NCI-H2107 treated with DMSO at 0.1 percent for 48 hours (cell line): Measurements from ENCODE around the gene ZCCHC7.

Source experiments
- DNase-seq: peaks from one replicate; lab custom pipeline; 2025; ENCODE audit not compliant: unreplicated experiment; lab: John Stamatoyannopoulos, UW

Gene ZCCHC7

GRCh38 chr9:37332578-37332977 is 212.2 kb downstream of the ZCCHC7 start:
- no peak for DNase-seq

- no peak for DNase-seq
These were observed 212.9 kb downstream of the ZCCHC7 start for GRCh38 chr9:37333288-37333687.

DNA sequence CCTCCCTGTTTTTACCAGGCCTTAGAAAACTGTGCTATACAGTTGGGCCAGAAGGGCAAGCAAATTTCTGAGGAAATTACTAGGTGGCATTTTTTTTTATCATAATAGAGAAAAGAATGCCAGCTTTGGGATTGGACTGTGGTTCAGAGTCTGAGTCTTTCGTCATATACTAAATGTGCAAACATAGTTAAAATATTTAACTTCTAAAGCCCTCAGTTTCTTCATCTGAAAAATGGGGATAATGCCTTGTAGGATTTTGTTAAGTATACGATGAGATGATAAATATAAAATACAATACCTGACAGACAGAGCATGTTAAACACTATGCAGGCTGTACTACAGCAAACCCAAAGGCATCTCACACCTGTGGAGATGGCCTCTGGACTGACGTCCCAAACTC is 214.9 kb downstream of the ZCCHC7 start:
- DNase-seq = no peak

DNA sequence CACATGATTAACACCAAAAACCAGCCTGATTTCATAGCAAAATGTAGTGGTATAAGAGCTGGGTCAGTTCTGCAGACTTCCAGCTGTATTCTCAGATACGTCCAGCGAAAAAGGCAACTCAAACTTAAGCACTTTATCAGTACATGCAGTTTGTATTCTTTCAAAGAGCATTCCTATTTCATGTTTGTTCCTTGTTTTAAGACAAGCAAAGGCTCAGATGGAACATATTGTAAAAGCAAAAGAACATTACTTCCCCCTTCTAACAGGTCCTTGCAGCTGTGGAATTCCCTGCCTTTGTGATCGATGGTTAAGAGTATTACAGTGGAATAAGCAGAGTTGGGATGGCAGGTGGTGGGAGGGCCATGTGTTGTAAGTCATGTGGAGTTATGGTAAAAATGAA is 215.8 kb downstream of the ZCCHC7 start:
- no peak for DNase-seq

DNA sequence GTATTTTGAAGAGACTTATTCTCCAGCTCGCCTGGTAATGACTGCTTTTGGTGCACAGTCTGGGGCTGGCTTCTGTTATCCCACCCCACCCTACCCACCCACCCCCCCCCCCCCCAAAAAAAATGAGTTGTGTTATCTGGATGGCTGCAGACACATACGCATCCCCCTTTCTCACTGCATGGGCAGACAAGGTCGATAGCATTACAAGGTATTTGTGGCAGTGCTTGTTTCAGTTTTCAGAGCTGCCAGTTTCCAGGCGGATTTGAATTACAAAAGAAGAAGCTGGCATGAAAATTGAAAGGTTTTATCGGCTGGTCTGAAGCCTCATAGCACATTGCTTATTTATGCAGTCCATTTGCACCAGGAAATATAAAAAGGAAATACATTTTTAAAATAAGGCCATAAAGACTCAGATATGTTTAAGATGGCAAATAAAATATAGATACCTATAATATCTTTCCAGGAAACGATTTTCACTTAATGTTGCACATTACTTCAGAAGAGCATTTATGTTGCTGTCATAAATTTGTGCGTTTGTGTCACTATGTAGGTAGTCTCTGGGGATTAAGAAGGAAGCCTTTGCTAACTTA is 217.0 kb downstream of the ZCCHC7 start:
- DNase-seq = peak; percentile 59

DNA sequence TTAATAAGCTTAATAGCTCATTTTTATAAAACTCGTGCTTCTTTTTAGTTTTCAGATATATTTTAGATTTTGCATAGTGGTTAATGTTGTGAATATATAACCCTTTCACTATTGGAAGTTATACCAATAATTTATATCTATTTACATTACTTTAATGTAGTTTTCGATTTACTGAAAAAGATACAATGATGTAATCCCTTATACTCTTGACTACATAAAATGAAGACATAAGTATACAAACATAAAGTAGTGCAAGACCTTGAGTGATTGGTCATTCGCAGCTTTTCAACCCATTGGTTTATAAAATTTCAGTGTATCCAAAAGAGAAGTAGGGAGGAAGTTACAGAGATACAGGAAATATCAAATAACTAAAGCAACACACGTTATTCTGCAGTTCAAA is 217.8 kb downstream of the ZCCHC7 start:
- no peak for DNase-seq

DNA sequence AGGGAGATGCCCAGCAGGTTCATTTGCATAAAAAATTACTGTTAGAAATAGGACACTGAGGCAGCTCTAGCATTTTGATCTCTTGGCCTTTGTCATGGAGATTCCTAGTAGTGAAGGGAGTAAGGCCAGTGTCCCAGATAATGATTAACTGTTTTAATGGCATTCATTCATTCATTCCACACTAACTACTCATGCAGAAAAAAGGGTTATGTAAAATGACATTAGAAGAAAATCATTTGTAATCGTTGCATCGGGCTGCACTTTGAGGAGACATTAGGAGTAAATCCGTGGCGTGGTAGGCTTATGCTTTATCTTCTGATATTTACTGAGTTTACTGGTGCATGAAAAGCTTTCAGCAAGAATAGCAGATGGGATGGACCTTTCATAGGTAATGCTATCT is 219.5 kb downstream of the ZCCHC7 start:
- DNase-seq = peak; percentile 8

DNA sequence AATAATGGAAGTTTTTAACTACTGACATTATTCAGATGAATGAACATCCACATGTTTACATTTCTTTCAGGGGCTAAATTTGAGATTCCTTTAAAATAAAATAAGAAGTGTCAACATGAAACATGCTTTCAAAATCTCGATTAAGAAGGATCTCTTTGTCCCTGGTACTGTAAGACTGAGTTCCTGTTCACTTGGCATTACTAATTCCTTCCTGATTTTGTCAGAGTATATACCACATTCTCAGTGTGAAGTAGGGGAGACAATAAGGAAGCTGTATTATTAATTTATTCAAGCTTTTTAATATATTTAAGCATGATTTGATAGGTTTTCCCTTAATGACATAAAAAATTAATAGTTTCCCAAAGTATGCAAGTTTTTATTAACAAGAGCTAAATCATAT is 220.6 kb downstream of the ZCCHC7 start:
- no peak for DNase-seq

DNA sequence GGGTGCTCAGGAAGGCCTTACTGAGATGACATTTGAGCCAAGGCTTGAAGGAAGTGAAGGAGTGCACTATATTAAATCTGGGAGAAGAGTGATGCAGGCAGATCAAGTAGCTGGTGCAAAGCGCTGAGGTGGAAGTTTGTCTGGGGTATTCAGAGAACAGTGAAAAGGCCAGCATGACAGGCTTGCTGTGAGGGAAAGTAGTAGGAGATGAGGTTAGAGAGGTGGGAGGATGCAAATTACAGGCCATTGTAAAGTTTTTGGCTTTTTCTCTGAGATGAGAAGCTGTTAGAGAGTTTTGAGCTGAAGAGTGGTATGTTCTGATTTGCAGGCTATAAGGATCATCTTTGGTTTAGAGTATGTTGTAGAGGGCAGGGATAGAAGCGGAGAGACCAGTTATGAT is 221.3 kb downstream of the ZCCHC7 start:
- DNase-seq = no peak

- DNase-seq = no peak
These were observed 222.1 kb downstream of the ZCCHC7 start for GRCh38 chr9:37342493-37342892.

DNA sequence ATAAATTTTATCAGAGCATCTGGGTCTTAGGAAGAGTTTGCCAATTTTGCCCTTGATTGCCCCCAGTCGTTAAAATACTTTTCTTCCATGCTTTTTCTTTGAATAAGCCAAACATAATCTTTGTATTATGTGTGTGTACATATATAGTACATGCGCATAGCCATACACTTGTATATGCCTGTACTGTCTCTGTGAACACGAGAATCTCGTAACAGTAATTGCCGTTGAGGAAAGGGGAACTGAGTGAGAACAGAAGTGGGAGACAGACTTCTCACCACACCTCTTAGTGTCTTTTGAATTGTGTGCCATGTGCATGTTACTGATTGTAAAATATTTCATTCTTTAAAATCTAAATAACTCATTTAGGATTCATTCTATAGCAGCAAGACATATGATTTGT is 222.5 kb downstream of the ZCCHC7 start:
- no peak for DNase-seq

GRCh38 chr9:37343724-37344123 is 223.3 kb downstream of the ZCCHC7 start:
- no peak for DNase-seq

DNA sequence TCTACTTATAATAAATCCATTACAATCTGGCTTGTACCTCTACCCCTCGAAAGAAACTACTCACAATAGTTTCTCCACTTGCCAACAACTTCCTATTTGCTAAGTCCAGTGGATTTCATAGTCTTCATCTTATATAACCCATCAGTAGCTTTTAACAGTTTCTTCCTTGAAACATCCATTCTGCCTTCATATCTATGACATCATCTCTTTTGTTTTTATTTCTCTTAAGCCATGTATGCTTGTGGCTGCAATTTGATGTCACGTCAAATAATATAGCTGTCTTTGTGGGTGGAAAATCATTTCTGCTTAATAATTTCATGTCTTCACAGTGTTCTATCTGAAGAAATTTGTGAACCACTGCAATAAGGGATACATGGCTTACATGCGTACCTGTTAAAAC is 224.7 kb downstream of the ZCCHC7 start:
- no peak for DNase-seq

GRCh38 chr9:37348917-37349316 is 228.5 kb downstream of the ZCCHC7 start:
- no peak for DNase-seq

DNA sequence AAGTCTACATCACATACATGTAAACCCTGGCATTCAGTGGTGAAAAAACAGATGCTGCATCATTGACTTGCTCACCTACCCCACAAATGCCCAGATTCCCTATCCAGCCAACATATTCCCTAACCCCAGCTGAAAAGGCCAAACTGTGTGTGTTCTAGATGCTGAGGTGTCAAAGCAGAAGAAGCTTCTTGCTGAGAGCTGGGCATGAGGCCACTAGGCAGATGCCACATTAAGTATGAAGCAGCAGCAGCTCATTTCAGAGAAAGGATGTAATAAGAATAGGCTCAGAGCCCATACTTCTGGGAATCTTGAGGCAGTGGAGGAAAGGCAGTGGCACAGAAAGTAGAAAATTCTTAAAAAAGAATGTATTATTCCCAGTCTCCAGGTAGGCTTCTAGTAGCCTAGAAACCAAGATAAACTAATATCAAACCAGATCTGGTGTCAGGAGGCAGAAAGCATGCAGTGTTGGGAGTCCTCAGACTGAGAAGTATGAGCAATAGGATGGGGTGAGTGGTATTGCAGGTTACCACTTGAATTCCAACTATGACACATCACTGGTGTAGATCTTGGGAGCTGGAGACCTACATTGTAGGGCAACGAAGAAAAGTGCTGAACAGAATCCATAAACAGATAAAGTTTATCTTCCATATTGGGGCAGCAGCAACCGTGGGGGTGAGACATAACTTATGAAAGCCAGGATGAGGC is 230.3 kb downstream of the ZCCHC7 start:
- no peak for DNase-seq

DNA sequence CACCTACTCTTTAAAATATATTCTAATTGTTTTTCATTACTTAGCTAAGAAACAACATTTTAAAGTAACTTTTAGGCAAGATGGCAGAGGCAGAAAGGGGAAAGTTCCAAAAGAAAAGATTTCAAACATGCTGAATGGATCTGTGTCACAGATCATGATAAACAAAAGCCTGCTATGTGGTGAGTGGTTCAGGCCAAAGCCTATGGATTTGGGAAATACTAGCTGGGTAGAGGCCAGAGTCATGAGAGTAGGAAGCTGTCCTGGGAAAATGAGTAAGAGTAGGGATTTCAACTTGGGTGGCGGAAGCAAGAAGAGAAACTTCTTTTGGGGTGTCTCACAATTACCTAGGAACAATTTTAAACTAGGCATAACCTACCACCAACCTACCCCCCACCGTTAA is 233.4 kb downstream of the ZCCHC7 start:
- no peak for DNase-seq

GRCh38 chr9:37362430-37362829 is 242.1 kb downstream of the ZCCHC7 start:
- no peak for DNase-seq

GRCh38 chr9:37363124-37363523 is 242.8 kb downstream of the ZCCHC7 start:
- DNase-seq = no peak

GRCh38 chr9:37364136-37364535 is 243.8 kb downstream of the ZCCHC7 start:
- DNase-seq = no peak

GRCh38 chr9:37364751-37365360 is 244.5 kb downstream of the ZCCHC7 start:
- no peak for DNase-seq

GRCh38 chr9:37369671-37370070 is 249.3 kb downstream of the ZCCHC7 start:
- no peak for DNase-seq

DNA sequence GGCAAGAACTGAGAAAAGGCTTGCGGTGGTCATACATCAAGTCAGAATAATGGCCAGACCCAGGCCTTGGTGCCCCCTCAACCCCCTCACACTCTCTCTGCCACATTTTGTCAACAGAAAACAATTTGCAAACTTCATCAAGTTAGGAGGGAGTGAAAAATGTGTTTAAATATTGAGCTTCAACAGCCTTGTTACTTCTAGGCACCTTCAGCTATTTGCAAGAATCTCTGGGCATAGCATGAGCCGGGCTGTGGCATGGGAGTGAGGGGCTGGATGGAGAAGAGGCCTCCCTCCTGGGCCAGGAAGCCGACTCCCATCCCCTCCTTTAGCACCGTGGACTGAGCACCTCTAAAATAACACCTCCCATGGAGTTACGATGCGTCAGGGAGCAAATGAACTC is 249.9 kb downstream of the ZCCHC7 start:
- no peak for DNase-seq
